ENCODE results near the gene SLC17A2.

SLC17A2 gene

GRCh38 chr6:25927756-25928216, 2.7 kb downstream of the SLC17A2 start:
- no peak for TF ChIP-seq EP300 (IDR thresholded peaks at IDR 0.05; ENCODE audit: borderline replicate concordance)
- TF ChIP-seq CREB1 (IDR thresholded peaks at IDR 0.05; ENCODE audit: low read depth): no peak
- TF ChIP-seq YY1 (IDR thresholded peaks at IDR 0.05; ENCODE audit: low read depth): no peak
- no peak for TF ChIP-seq EGR1 (IDR thresholded peaks at IDR 0.05)
- TF ChIP-seq FOXM1 (IDR thresholded peaks at IDR 0.05; ENCODE audit: borderline replicate concordance, low read depth): no peak
- no peak for TF ChIP-seq MAX (IDR thresholded peaks at IDR 0.05)
- no peak for TF ChIP-seq ZBTB7A (IDR thresholded peaks at IDR 0.05; ENCODE audit: low read depth)

GRCh38 chr6:25927178-25927577, 3.3 kb downstream of the SLC17A2 start:
- TF ChIP-seq NFIC (IDR thresholded peaks at IDR 0.05): no peak
- no peak for TF ChIP-seq TCF12 (IDR thresholded peaks at IDR 0.05; ENCODE audit: low read depth)
- TF ChIP-seq MAX (IDR thresholded peaks at IDR 0.05): no peak
- no peak for TF ChIP-seq ZBTB7A (IDR thresholded peaks at IDR 0.05; ENCODE audit: low read depth)
- no peak for TF ChIP-seq TEAD4 (IDR thresholded peaks at IDR 0.05)

- no peak for TF ChIP-seq RAD21 (IDR thresholded peaks at IDR 0.05; ENCODE audit: low read depth)
- no peak for TF ChIP-seq TAF1 (IDR thresholded peaks at IDR 0.05; ENCODE audit: low read depth)
- TF ChIP-seq EGR1 (IDR thresholded peaks at IDR 0.05): no peak
- no peak for TF ChIP-seq USF1 (IDR thresholded peaks at IDR 0.05)
- no peak for TF ChIP-seq TEAD4 (IDR thresholded peaks at IDR 0.05)
- no peak for TF ChIP-seq CREB1 (IDR thresholded peaks at IDR 0.05; ENCODE audit: low read depth)
- no peak for TF ChIP-seq REST (IDR thresholded peaks at IDR 0.05; ENCODE audit: low read depth)
- TF ChIP-seq NFIC (IDR thresholded peaks at IDR 0.05): no peak
- TF ChIP-seq YY1 (IDR thresholded peaks at IDR 0.05; ENCODE audit: low read depth): no peak
- TF ChIP-seq EP300 (IDR thresholded peaks at IDR 0.05; ENCODE audit: borderline replicate concordance): no peak
- TF ChIP-seq MAX (IDR thresholded peaks at IDR 0.05): no peak
- no peak for TF ChIP-seq TCF12 (IDR thresholded peaks at IDR 0.05; ENCODE audit: low read depth)
These were observed 4.6 kb downstream of the SLC17A2 start for GRCh38 chr6:25925876-25926275.

- no peak for TF ChIP-seq CEBPB (IDR thresholded peaks at IDR 0.05)
- TF ChIP-seq EGR1 (IDR thresholded peaks at IDR 0.05): no peak
- no peak for TF ChIP-seq YY1 (IDR thresholded peaks at IDR 0.05; ENCODE audit: low read depth)
- TF ChIP-seq RAD21 (IDR thresholded peaks at IDR 0.05; ENCODE audit: low read depth): no peak
- no peak for TF ChIP-seq EP300 (IDR thresholded peaks at IDR 0.05; ENCODE audit: borderline replicate concordance)
- no peak for TF ChIP-seq NFIC (IDR thresholded peaks at IDR 0.05)
- no peak for TF ChIP-seq TAF1 (IDR thresholded peaks at IDR 0.05; ENCODE audit: low read depth)
- TF ChIP-seq ZBTB7A (IDR thresholded peaks at IDR 0.05; ENCODE audit: low read depth): no peak
These were observed 8.2 kb downstream of the SLC17A2 start for GRCh38 chr6:25922301-25922700.

GRCh38 chr6:25921525-25922203, 8.8 kb downstream of the SLC17A2 start:
- no peak for TF ChIP-seq CREB1 (IDR thresholded peaks at IDR 0.05; ENCODE audit: low read depth)
- no peak for TF ChIP-seq YY1 (IDR thresholded peaks at IDR 0.05; ENCODE audit: low read depth)
- TF ChIP-seq TCF12 (IDR thresholded peaks at IDR 0.05; ENCODE audit: low read depth): no peak
- TF ChIP-seq FOXM1 (IDR thresholded peaks at IDR 0.05; ENCODE audit: borderline replicate concordance, low read depth): no peak
- TF ChIP-seq EGR1 (IDR thresholded peaks at IDR 0.05): no peak
- TF ChIP-seq NFIC (IDR thresholded peaks at IDR 0.05): no peak
- no peak for TF ChIP-seq MAX (IDR thresholded peaks at IDR 0.05)
- TF ChIP-seq CEBPB (IDR thresholded peaks at IDR 0.05): no peak
- TF ChIP-seq RAD21 (IDR thresholded peaks at IDR 0.05; ENCODE audit: low read depth): no peak
- no peak for TF ChIP-seq EP300 (IDR thresholded peaks at IDR 0.05; ENCODE audit: borderline replicate concordance)
- no peak for TF ChIP-seq TAF1 (IDR thresholded peaks at IDR 0.05; ENCODE audit: low read depth)

GRCh38 chr6:25919657-25920056, 10.8 kb downstream of the SLC17A2 start:
- TF ChIP-seq ZBTB7A (IDR thresholded peaks at IDR 0.05; ENCODE audit: low read depth): no peak
- no peak for TF ChIP-seq NFIC (IDR thresholded peaks at IDR 0.05)
- no peak for TF ChIP-seq MAX (IDR thresholded peaks at IDR 0.05)
- TF ChIP-seq TCF12 (IDR thresholded peaks at IDR 0.05; ENCODE audit: low read depth): no peak
- TF ChIP-seq CEBPB (IDR thresholded peaks at IDR 0.05): no peak
- no peak for TF ChIP-seq FOXM1 (IDR thresholded peaks at IDR 0.05; ENCODE audit: borderline replicate concordance, low read depth)
- no peak for TF ChIP-seq USF1 (IDR thresholded peaks at IDR 0.05)
- no peak for TF ChIP-seq REST (IDR thresholded peaks at IDR 0.05; ENCODE audit: low read depth)
- TF ChIP-seq TEAD4 (IDR thresholded peaks at IDR 0.05): no peak
- TF ChIP-seq EP300 (IDR thresholded peaks at IDR 0.05; ENCODE audit: borderline replicate concordance): no peak
- no peak for TF ChIP-seq CREB1 (IDR thresholded peaks at IDR 0.05; ENCODE audit: low read depth)
- no peak for TF ChIP-seq TAF1 (IDR thresholded peaks at IDR 0.05; ENCODE audit: low read depth)
- TF ChIP-seq RAD21 (IDR thresholded peaks at IDR 0.05; ENCODE audit: low read depth): no peak
- TF ChIP-seq EGR1 (IDR thresholded peaks at IDR 0.05): no peak
- TF ChIP-seq YY1 (IDR thresholded peaks at IDR 0.05; ENCODE audit: low read depth): no peak
